Lung (tissue), 12 donors: ENCODE measurements around the gene SOCS4. TPM values are rescaled to one million over a fixed set of nuclear protein-coding genes. Genes with fewer than 3 reads are reported as not detected.

ENCODE experiments used
- ATAC-seq: fragments of 200-7000 bp; cut with Tn5 transposase; one replicate; pipeline ENCODE4 v1.9.1; 2020; ENCODE audit warnings: moderate number of reproducible peaks; ENCODE audit not compliant: insufficient read depth, low FRiP score
- DNase-seq, 3 donors: peaks; one replicate each; pipeline ENCODE4 v3.0.0-alpha.2; 2013 to 2017
- H3K27ac ChIP-seq, 2 donors: one replicate each; pipeline ENCODE4 v1.5.1; 2013; ENCODE audit warnings: mild to moderate bottlenecking in 2 of 2, moderate library complexity in 2 of 2, control low read depth in 1 of 2, inconsistent platforms in 1 of 2, low read depth in 1 of 2, low read length in 1 of 2
- H3K27me3 ChIP-seq, 3 donors: one replicate each; pipeline ENCODE4 v1.5.1; 2013; ENCODE audit warnings: low read length in 2 of 3; ENCODE audit not compliant: control insufficient read depth in 3 of 3, insufficient read depth in 3 of 3
- H3K36me3 ChIP-seq, 4 donors: one replicate each; pipeline ENCODE4 v1.5.1; 2013; ENCODE audit warnings: low read length in 4 of 4, mild to moderate bottlenecking in 1 of 4, moderate library complexity in 1 of 4; ENCODE audit not compliant: control insufficient read depth in 4 of 4, insufficient read depth in 4 of 4
- H3K4me1 ChIP-seq, 5 donors: one replicate each; pipeline ENCODE4 v1.5.1; 2013; ENCODE audit warnings: low read length in 5 of 5, mild to moderate bottlenecking in 2 of 5, moderate library complexity in 1 of 5; ENCODE audit not compliant: control insufficient read depth in 5 of 5, insufficient read depth in 5 of 5
- H3K4me3 ChIP-seq: one replicate; pipeline ENCODE4 v1.5.1; 2013; ENCODE audit warnings: mild to moderate bottlenecking, control low read depth, moderate library complexity
- H3K9ac ChIP-seq, 2 donors: one replicate each; pipeline ENCODE4 v1.5.1; 2013; ENCODE audit warnings: low read length in 2 of 2, control low read depth in 1 of 2; ENCODE audit not compliant: insufficient read depth in 1 of 2
- H3K9me3 ChIP-seq, 4 donors: one replicate each; pipeline ENCODE4 v1.5.1; 2013; ENCODE audit warnings: low read length in 3 of 4, mild to moderate bottlenecking in 1 of 4, moderate library complexity in 1 of 4; ENCODE audit not compliant: control insufficient read depth in 4 of 4, insufficient read depth in 3 of 4
- WGBS, 2 donors: extraction: QIAGEN DNeasy Blood & Tissue Kit; methylation state at CpG; one replicate each; pipeline ENCODE4 v1.1.7; 2013; 5-methylcytosine and 5-hydroxymethylcytosine counted together
- polyA plus RNA-seq, 2 donors: library from polyadenylated mRNA; stranded (reverse); fragments of 200-250 nt; gene quantifications; one replicate each; pipeline ENCODE4 v1.2.1, GENCODE V29; 2013
- total RNA-seq, 2 donors: library from RNA; depleted of rRNA in 1 of 2; stranded (reverse); fragments of >200 nt in 1 of 2; gene quantifications; one replicate each; pipeline ENCODE4 v1.2.1, GENCODE V29; 2014 to 2021
- TF ChIP-seq, protein P1 (sequence below): IDR thresholded peaks from 2 replicates; pipeline ENCODE4 v1.5.1; 2012; ENCODE audit warnings: mild to moderate bottlenecking; ENCODE audit errors: control extremely low read depth, extremely low read depth
- donor health status: control.
- donor health status: control.
- donor health status: Bipolar disorder and iron deficiency.
- donor health status: healthy.
- donor health status: DM: yes; HTN: yes; CAD: no.

SOCS4 gene
- total and polyA plus RNA-seq, 4 donors: 5.8 to 28.3 (median 10.5) TPM

DNA sequence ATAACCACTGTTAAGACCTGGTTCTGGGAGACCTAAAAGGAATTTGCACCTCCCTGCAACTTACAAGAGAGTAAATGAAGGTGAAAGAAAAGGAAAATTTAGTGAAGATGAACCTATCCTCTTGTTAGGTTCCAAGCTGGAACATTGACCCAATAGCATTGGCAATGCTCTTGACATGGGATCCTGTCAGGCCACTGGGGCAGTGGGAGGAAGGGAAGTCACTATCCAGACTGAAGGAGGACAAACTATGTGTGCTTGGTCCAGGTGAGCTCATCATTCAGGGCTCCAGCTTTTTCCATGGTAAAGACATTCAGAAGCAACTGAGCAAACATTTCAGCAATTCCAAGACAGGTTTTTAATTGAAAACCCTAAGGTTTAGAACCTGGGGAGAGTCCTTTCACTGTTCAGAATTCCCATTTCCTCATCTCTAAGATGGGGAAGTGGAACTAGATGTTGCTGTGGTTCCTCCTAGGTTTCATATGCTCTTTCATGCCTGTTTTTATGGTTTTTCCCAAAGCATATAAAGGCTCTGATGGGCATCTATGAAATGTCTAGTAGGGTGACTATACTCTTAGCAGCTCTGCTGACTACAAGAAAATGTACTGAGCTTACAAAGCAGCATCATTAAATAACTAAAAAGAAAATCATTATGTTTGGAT is 57.5 kb downstream of the SOCS4 start:
- TF ChIP-seq, protein P1, sequence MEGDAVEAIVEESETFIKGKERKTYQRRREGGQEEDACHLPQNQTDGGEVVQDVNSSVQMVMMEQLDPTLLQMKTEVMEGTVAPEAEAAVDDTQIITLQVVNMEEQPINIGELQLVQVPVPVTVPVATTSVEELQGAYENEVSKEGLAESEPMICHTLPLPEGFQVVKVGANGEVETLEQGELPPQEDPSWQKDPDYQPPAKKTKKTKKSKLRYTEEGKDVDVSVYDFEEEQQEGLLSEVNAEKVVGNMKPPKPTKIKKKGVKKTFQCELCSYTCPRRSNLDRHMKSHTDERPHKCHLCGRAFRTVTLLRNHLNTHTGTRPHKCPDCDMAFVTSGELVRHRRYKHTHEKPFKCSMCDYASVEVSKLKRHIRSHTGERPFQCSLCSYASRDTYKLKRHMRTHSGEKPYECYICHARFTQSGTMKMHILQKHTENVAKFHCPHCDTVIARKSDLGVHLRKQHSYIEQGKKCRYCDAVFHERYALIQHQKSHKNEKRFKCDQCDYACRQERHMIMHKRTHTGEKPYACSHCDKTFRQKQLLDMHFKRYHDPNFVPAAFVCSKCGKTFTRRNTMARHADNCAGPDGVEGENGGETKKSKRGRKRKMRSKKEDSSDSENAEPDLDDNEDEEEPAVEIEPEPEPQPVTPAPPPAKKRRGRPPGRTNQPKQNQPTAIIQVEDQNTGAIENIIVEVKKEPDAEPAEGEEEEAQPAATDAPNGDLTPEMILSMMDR: no peak
- Histone ChIP-seq H3K4me1 (no peaks in the 10 kb centered on the region), H3K36me3 (no peaks in the 10 kb centered on the region), H3K27me3 (peaks cover 0 to 3% (median 0%) of the 10 kb centered on the region in 3 donors), H3K9me3 (peaks cover 0 to 2% (median 0%) of the 10 kb centered on the region in 4 donors), H3K27ac (no peak overlapping the region), H3K4me3 (no peak overlapping the region), H3K9ac (no peak overlapping the region)
- no peak for DNase-seq
- ATAC-seq: no peak

DNA sequence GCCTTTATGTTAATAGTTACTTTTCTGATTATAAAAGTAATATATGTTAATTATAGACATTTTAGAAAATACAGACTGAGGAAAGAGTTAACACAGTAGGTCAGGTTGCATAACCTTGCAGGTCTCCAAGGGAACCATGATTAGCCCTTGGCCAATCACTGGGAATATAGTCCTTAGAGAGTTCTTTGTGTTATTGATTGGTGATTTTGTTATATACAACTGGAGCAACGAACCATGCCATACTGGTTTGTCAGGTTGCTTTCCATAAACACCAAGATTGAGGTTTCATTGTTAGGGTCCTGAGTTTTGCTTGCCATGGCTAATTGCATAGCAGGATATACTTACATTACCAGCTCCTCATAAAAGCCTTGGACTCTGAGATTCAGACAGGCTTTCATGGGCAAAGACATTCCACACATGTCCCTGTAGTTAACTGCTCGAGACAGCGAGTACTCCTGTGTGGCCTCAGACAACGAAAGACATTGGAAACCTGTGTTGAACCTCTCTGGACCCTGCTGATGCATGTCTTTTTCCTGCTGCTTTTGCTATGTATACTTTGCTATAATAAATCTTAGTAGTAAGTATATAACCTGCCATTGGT is 58.1 kb downstream of the SOCS4 start:
- no peak overlapping the region for H3K9ac ChIP-seq
- TF ChIP-seq, protein P1: no peak
- 79 to 91% methylated on average over 4 of the region's 4 CpGs for WGBS, 2 donors
- no peak overlapping the region for H3K4me3 ChIP-seq
- H3K27ac ChIP-seq: no peak overlapping the region
- peaks cover 0 to 3% (median 0%) of the 10 kb centered on the region in 3 donors for H3K27me3 ChIP-seq
- no peaks in the 10 kb centered on the region for H3K36me3 ChIP-seq
- DNase-seq: no peak
- no peaks in the 10 kb centered on the region for H3K4me1 ChIP-seq
- ATAC-seq: no peak
- peaks cover 0 to 2% (median 0%) of the 10 kb centered on the region in 4 donors for H3K9me3 ChIP-seq

DNA sequence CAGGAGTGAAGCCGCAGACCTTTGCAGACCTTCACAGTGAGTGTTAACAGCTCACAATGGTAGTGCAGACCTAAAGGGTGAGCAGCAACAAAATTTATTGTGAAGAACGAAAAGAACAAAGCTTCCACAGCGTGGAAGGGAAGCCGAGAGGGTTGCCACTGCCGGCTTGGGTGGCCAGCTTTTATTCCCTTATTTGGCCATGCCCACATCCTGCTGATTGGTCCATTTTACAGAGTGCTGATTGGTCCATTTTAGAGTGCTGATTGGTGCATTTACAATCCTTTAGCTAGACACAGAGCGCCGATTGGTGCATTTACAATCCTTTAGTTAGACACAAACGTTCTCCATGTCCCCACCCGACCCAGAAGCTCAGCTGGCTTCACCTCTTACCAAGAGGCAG is 59.9 kb downstream of the SOCS4 start:
- DNase-seq (no peak), ATAC-seq (no peak)
- H3K4me3 ChIP-seq: no peak overlapping the region
- no peak overlapping the region for H3K9ac ChIP-seq
- peaks cover 0 to 2% (median 0%) of the 10 kb centered on the region in 4 donors for H3K9me3 ChIP-seq
- peaks cover 0 to 3% (median 0%) of the 10 kb centered on the region in 3 donors for H3K27me3 ChIP-seq
- H3K36me3 ChIP-seq: no peaks in the 10 kb centered on the region
- H3K4me1 ChIP-seq: no peaks in the 10 kb centered on the region
- TF ChIP-seq, protein P1: no peak
- no peak overlapping the region for H3K27ac ChIP-seq
- 91 to 94% methylated on average over 9 of the region's 9 CpGs for WGBS, 2 donors
